Activated T-cell treated with anti-CD3 and anti-CD28 coated beads, Interleukin-2, amount 50 U/mL, for 72 hours (primary cell): ENCODE measurements around the gene CD24. TPM values are rescaled to one million over a fixed set of nuclear protein-coding genes. Genes with fewer than 3 reads are reported as not detected.

ENCODE experiments used
- total RNA-seq, 2 donors: library from RNA; stranded (reverse); gene quantifications; one replicate each; pipeline ENCODE4 v1.2.3, GENCODE V29; 2022

CD24 gene
- total RNA-seq, 2 donors from 2014 or later, result 0.34 to 1.3 TPM

Other genes with a start within 250 kb of the CD24 start
- 10 to 100 TPM; 15.4 to 18.0 TPM for gene MTRES1, start 53.5 kb upstream of the CD24 start, total RNA-seq
- gene BEND3, start 140.8 kb upstream of the CD24 start, total RNA-seq, result 1 to 10 TPM; 2.4 to 3.2 TPM